MM.1S (cell line): Measurements from ENCODE around the gene CREB3L1.
A peak's percentile ranks its signal among the peaks of the same experiment; 100 is the strongest.

ENCODE experiments used
- DNase-seq: peaks from one replicate; pipeline ENCODE4 v3.0.0-alpha.2; 2015
- H2AFZ ChIP-seq: fragments of 300-600 bp; sonication (generic); 2 replicates; pipeline ENCODE4 v1.6.0; 2016; ENCODE audit warnings: antibody characterized with exemption, low read length
- H3F3A ChIP-seq: fragments of 300-600 bp; sonication (generic); 2 replicates; pipeline ENCODE4 v1.6.1; 2016; ENCODE audit warnings: mild to moderate bottlenecking, antibody characterized with exemption, low read length, moderate library complexity, mixed read lengths; ENCODE audit not compliant: insufficient read depth
- H3K27ac ChIP-seq: fragments of 300-600 bp; sonication (generic); 2 replicates; pipeline ENCODE4 v1.5.1; 2016; ENCODE audit warnings: mild to moderate bottlenecking, low read length
- H3K27me3 ChIP-seq: fragments of 300-600 bp; sonication (generic); replicated peaks from 2 replicates; pipeline ENCODE4 v1.6.0; 2016; ENCODE audit warnings: low read length; ENCODE audit not compliant: insufficient read depth
- H3K36me3 ChIP-seq: fragments of 300-600 bp; sonication (generic); replicated peaks from 2 replicates; pipeline ENCODE4 v1.6.1; 2016; ENCODE audit warnings: mild to moderate bottlenecking, low read length, mixed read lengths; ENCODE audit not compliant: insufficient read depth
- H3K4me1 ChIP-seq: fragments of 300-600 bp; sonication (generic); 2 replicates; pipeline ENCODE4 v1.6.1; 2016; ENCODE audit warnings: low read length, mixed read lengths
- H3K4me2 ChIP-seq: fragments of 300-600 bp; sonication (generic); 2 replicates; pipeline ENCODE4 v1.6.0; 2016; ENCODE audit warnings: low read depth, low read length
- H3K4me3 ChIP-seq: fragments of 300-600 bp; sonication (generic); 2 replicates; pipeline ENCODE4 v1.5.1; 2016; ENCODE audit warnings: low read length, mixed read lengths
- H3K79me2 ChIP-seq: fragments of 300-600 bp; sonication (generic); 2 replicates; pipeline ENCODE4 v1.6.1; 2016; ENCODE audit warnings: mixed run types, low read length, mixed read lengths
- H3K9ac ChIP-seq: fragments of 300-600 bp; sonication (generic); 2 replicates; pipeline ENCODE4 v1.6.1; 2016; ENCODE audit warnings: low read length, mixed read lengths
- H3K9me2 ChIP-seq: fragments of 300-600 bp; sonication (generic); replicated peaks from 2 replicates; pipeline ENCODE4 v1.6.1; 2016; ENCODE audit warnings: mild to moderate bottlenecking, low read length, mixed read lengths; ENCODE audit not compliant: insufficient read depth
- H3K9me3 ChIP-seq: fragments of 300-600 bp; sonication (generic); replicated peaks from 2 replicates; pipeline ENCODE4 v1.6.1; 2016; ENCODE audit warnings: mild to moderate bottlenecking, low read length, mixed read lengths; ENCODE audit not compliant: insufficient read depth
- H4K20me1 ChIP-seq: fragments of 300-600 bp; sonication (generic); 2 replicates; pipeline ENCODE4 v1.6.1; 2016; ENCODE audit warnings: mild to moderate bottlenecking, low read length, moderate library complexity, mixed read lengths; ENCODE audit not compliant: insufficient read depth
- EZH2 ChIP-seq: fragments of 300-600 bp; sonication (generic); optimal IDR thresholded peaks from 2 replicates; pipeline ENCODE3; 2017; ENCODE audit warnings: low read depth, mild to moderate bottlenecking, antibody characterized with exemption, low read length, mixed read lengths
- EZH2phosphoT487 ChIP-seq: fragments of 300-600 bp; sonication (generic); IDR thresholded peaks from 2 replicates; pipeline ENCODE4 v1.6.1; 2018; ENCODE audit warnings: antibody characterized with exemption, low read length
- TF ChIP-seq, protein P1 (sequence below): fragments of 300-600 bp; sonication (generic); IDR thresholded peaks from 2 replicates; pipeline ENCODE4 v1.5.1; 2016; ENCODE audit warnings: antibody characterized with exemption, low read length, mixed read lengths

Gene CREB3L1

GRCh38 chr11:46332568-46333393 lies 55.3 kb downstream of the CREB3L1 start:
- H3K4me3 ChIP-seq: no peak overlapping the region; the same call in 1 of the 2 replicates
- no peak overlapping the region for H2AFZ ChIP-seq

DNA sequence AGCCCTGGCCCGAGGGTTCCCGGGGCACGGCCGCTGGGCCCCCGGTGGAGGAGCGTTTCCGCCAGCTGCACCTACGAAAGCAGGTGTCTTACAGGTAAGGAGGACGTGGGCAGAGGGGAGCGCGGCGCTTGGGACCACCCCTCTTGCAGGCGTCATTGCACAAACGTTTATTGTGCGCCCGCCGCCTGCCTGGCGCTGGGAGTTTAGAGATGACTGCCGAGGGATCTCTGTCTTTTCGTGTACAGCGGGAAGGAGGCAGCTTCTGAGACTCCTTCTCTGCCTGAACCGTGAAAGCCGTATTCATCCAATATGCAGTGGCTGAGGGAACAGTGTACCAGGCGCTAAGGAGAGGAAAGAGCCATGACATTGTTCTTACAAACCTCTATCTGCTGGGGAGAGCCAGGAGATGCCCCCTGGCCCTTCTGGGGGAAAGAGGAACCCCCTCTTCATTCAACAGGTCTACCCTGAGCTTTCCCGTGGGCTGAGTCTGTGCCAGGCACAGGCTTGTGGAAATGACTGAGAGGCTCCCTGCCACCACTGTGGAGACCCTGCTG lies 56.0 kb downstream of the CREB3L1 start:
- Histone ChIP-seq H3K4me2 (peak overlapping the region; percentile 41; the same call in 1 of the 2 replicates), H3K4me1 (no peaks in the 10 kb centered on the region), H4K20me1 (no peaks in the 10 kb centered on the region), H2AFZ (no peak overlapping the region), H3K27me3 (peaks cover 57% of the 10 kb centered on the region), H3K9me3 (no peaks in the 10 kb centered on the region), H3K9me2 (no peaks in the 10 kb centered on the region), H3K79me2 (no peaks in the 10 kb centered on the region), H3K27ac (no peak overlapping the region), H3K36me3 (no peaks in the 10 kb centered on the region), H3K4me3 (no peak overlapping the region; the same call in 1 of the 2 replicates), H3K9ac (no peak overlapping the region), H3F3A (no peaks in the 10 kb centered on the region)
- no peak for TF ChIP-seq EZH2phosphoT487
- TF ChIP-seq, protein P1, sequence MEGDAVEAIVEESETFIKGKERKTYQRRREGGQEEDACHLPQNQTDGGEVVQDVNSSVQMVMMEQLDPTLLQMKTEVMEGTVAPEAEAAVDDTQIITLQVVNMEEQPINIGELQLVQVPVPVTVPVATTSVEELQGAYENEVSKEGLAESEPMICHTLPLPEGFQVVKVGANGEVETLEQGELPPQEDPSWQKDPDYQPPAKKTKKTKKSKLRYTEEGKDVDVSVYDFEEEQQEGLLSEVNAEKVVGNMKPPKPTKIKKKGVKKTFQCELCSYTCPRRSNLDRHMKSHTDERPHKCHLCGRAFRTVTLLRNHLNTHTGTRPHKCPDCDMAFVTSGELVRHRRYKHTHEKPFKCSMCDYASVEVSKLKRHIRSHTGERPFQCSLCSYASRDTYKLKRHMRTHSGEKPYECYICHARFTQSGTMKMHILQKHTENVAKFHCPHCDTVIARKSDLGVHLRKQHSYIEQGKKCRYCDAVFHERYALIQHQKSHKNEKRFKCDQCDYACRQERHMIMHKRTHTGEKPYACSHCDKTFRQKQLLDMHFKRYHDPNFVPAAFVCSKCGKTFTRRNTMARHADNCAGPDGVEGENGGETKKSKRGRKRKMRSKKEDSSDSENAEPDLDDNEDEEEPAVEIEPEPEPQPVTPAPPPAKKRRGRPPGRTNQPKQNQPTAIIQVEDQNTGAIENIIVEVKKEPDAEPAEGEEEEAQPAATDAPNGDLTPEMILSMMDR: no peak
- TF ChIP-seq EZH2: no peak
- no peak for DNase-seq

More at GRCh38 chr11:46332568-46333393, 55.3 kb downstream of the CREB3L1 start:
- no peaks in the 10 kb centered on the region for H3K9me2 ChIP-seq
- no peak overlapping the region for H3K27ac ChIP-seq
- no peak overlapping the region for H3K9ac ChIP-seq
- no peaks in the 10 kb centered on the region for H4K20me1 ChIP-seq
- H3K9me3 ChIP-seq: no peaks in the 10 kb centered on the region
- no peaks in the 10 kb centered on the region for H3F3A ChIP-seq
- H3K79me2 ChIP-seq: no peaks in the 10 kb centered on the region
- no peak for DNase-seq
- no peaks in the 10 kb centered on the region for H3K4me1 ChIP-seq
- H3K36me3 ChIP-seq: no peaks in the 10 kb centered on the region
- peaks cover 60% of the 10 kb centered on the region for H3K27me3 ChIP-seq
- peak overlapping the region; percentile 41; the same call in 1 of the 2 replicates for H3K4me2 ChIP-seq
- TF ChIP-seq EZH2: peak; percentile 80
- TF ChIP-seq, protein P1: no peak

- Histone ChIP-seq H3K4me2 (no peak overlapping the region), H3K9me3 (no peaks in the 10 kb centered on the region), H3K27ac (no peak overlapping the region), H3K9ac (no peak overlapping the region), H3K27me3 (peaks cover 60% of the 10 kb centered on the region), H2AFZ (no peak overlapping the region), H3K4me1 (no peaks in the 10 kb centered on the region), H4K20me1 (no peaks in the 10 kb centered on the region), H3K79me2 (no peaks in the 10 kb centered on the region), H3K4me3 (no peak overlapping the region), H3K9me2 (no peaks in the 10 kb centered on the region), H3F3A (no peaks in the 10 kb centered on the region), H3K36me3 (no peaks in the 10 kb centered on the region)
- TF ChIP-seq EZH2phosphoT487 (no peak), EZH2 (no peak)
- TF ChIP-seq, protein P1: no peak
- DNase-seq: no peak
Observed at GRCh38 chr11:46334211-46334610, 56.7 kb downstream of the CREB3L1 start.
